G401 (cell line): ENCODE measurements around the gene BORCS5. TPM values are rescaled to one million over a fixed set of nuclear protein-coding genes. Genes with fewer than 3 reads are reported as not detected.

Experiments used
- total RNA-seq: library from RNA; depleted of rRNA; stranded (reverse); fragments of >200 nt; shearing (Covaris generic); gene quantifications from 2 replicates; pipeline ENCODE4 v1.2.3, GENCODE V29; 2014; rRNA removed

The BORCS5 gene
- total RNA-seq, 1 experiment from 2014 or later: 5.1 TPM

Other genes starting within 250 kb of the BORCS5 start
- gene LRP6, start 90.0 kb upstream of the BORCS5 start, total RNA-seq: 7.7 and 13.8 TPM in 2 replicates
- gene MANSC1, start 6.8 kb upstream of the BORCS5 start, total RNA-seq: 1.6 and 1.7 TPM in 2 replicates
- 16.2 and 29.6 TPM in 2 replicates for gene DUSP16, start 205.8 kb downstream of the BORCS5 start, total RNA-seq